H1 (cell line): Measurements from ENCODE around the gene PPP1R14C. TPM values are rescaled to one million over a fixed set of nuclear protein-coding genes. Genes with fewer than 3 reads are reported as not detected.

ENCODE experiments used
- CTCF ChIA-PET: fragments of 300-600 bp; sonication (Branson Sonifier 250); formaldehyde crosslinking; loops from one replicate; lab custom pipeline; 2021; ENCODE audit not compliant: partially characterized antibody; lab: Charles Lee
- POLR2A ChIA-PET: fragments of 300-600 bp; sonication (Branson Sonifier 250); formaldehyde crosslinking; loops from one replicate; lab custom pipeline; 2021; ENCODE audit warnings: inconsistent platforms; ENCODE audit not compliant: partially characterized antibody; lab: Charles Lee
- DNase-seq, 2 experiments: peaks; one replicate each; pipeline versions ENCODE4 v3.0.0 to v3.0.0-alpha.2; 2010 to 2022; ENCODE audit warnings: low spot score in 2 of 2, low read depth in 1 of 2, mixed read lengths in 1 of 2
- FAIRE-seq: peaks from 2 replicates; lab custom pipeline; 2011; peaks lifted over from hg19 to GRCh38; lab: Jason Lieb, UNC
- H2AFZ ChIP-seq: 2 replicates; pipeline ENCODE4 v1.8.1; 2012; ENCODE audit warnings: low read length, inconsistent platforms
- H2AK5ac ChIP-seq: 2 replicates; pipeline ENCODE4 v1.6.1; 2013; ENCODE audit warnings: low read depth, low read length
- H2BK120ac ChIP-seq: replicated peaks from 2 replicates; pipeline ENCODE3; 2013; ENCODE audit warnings: low read depth, low read length, inconsistent platforms
- H2BK12ac ChIP-seq: 2 replicates; pipeline ENCODE4 v1.6.1; 2013; ENCODE audit warnings: low read depth, low read length
- H2BK15ac ChIP-seq: 2 replicates; pipeline ENCODE4 v1.6.1; 2013; ENCODE audit warnings: low read length
- H2BK20ac ChIP-seq: 2 replicates; pipeline ENCODE4 v1.6.1; 2013; ENCODE audit warnings: low read length
- H2BK5ac ChIP-seq: 2 replicates; pipeline ENCODE4 v1.6.1; 2013; ENCODE audit warnings: low read depth, low read length
- H3K14ac ChIP-seq: 2 replicates; pipeline ENCODE4 v1.6.1; 2013; ENCODE audit warnings: inconsistent platforms; ENCODE audit not compliant: insufficient read length
- H3K18ac ChIP-seq: 2 replicates; pipeline ENCODE4 v1.6.1; 2013; ENCODE audit warnings: low read length; ENCODE audit errors: extremely low read depth
- H3K23ac ChIP-seq: 2 replicates; pipeline ENCODE4 v1.6.1; 2013; ENCODE audit warnings: inconsistent platforms; ENCODE audit not compliant: insufficient read length
- H3K23me2 ChIP-seq: 2 replicates; pipeline ENCODE4 v1.6.1; 2013; ENCODE audit warnings: low read depth, low read length
- H3K27ac ChIP-seq: 2 replicates; pipeline ENCODE4 v1.6.1; 2011; ENCODE audit warnings: low read depth, low read length, inconsistent platforms
- H3K27me3 ChIP-seq, 4 experiments: replicated peaks in 1 of 4; 1 replicate in 1 of 4; 2 replicates in 3 of 4; pipeline versions ENCODE4 v1.6.1 to v1.8.1; 2011 to 2013; ENCODE audit warnings: low read length in 3 of 4, mild to moderate bottlenecking in 3 of 4, inconsistent platforms in 2 of 4, mixed read lengths in 2 of 4, moderate library complexity in 1 of 4; ENCODE audit not compliant: control insufficient read depth in 3 of 4, insufficient read depth in 3 of 4; ENCODE audit errors: extremely low read depth in 1 of 4
- H3K36me3 ChIP-seq, 4 experiments: 2 replicates each; pipeline versions ENCODE4 v1.6.1 to v1.8.1; 2011 to 2013; ENCODE audit warnings: mild to moderate bottlenecking in 4 of 4, low read length in 3 of 4, moderate library complexity in 2 of 4, control low read depth in 1 of 4, inconsistent platforms in 1 of 4; ENCODE audit not compliant: insufficient read depth in 4 of 4, control insufficient read depth in 2 of 4
- H3K4ac ChIP-seq: replicated peaks from 2 replicates; pipeline ENCODE3; 2013; ENCODE audit warnings: low read length, low read depth, mixed read lengths, inconsistent platforms; ENCODE audit not compliant: insufficient read length
- H3K4me1 ChIP-seq, 4 experiments: replicated peaks in 1 of 4; 1 replicate in 1 of 4; 2 replicates in 3 of 4; pipeline versions ENCODE4 v1.6.1 to v1.8.1; 2011 to 2013; ENCODE audit warnings: low read length in 3 of 4, inconsistent platforms in 2 of 4, mixed read lengths in 1 of 4; ENCODE audit not compliant: insufficient read depth in 4 of 4, control insufficient read depth in 3 of 4
- H3K4me2 ChIP-seq, 2 experiments: 2 replicates each; pipeline versions ENCODE4 v1.6.1 to v1.8.1; 2011 to 2013; ENCODE audit warnings: low read depth in 2 of 2, low read length in 2 of 2, control low read depth in 1 of 2, inconsistent platforms in 1 of 2, mild to moderate bottlenecking in 1 of 2; ENCODE audit not compliant: insufficient read depth in 1 of 2
- H3K4me3 ChIP-seq, 4 experiments: fragments of 200-600, 300-600 bp in 1 of 4; sonication (generic), shearing (Covaris generic), sonication (Bioruptor Twin) in 1 of 4; 2 replicates each; pipeline versions ENCODE4 v1.5.1 to v1.8.1; 2011 to 2016; ENCODE audit warnings: low read length in 4 of 4, low read depth in 3 of 4, control low read depth in 2 of 4, inconsistent platforms in 2 of 4, mild to moderate bottlenecking in 2 of 4, mixed read lengths in 1 of 4, moderate library complexity in 1 of 4; ENCODE audit not compliant: insufficient read depth in 2 of 4; ENCODE audit errors: extremely low read depth in 1 of 4
- H3K56ac ChIP-seq: replicated peaks from 2 replicates; pipeline ENCODE3; 2013; ENCODE audit warnings: low read depth, mild to moderate bottlenecking, mixed read lengths, low read length, inconsistent platforms; ENCODE audit not compliant: insufficient read length
- H3K79me1 ChIP-seq: 2 replicates; pipeline ENCODE4 v1.6.1; 2013; ENCODE audit warnings: low read depth, low read length, control low read depth
- H3K79me2 ChIP-seq, 2 experiments: 2 replicates each; pipeline versions ENCODE4 v1.6.1 to v1.8.1; 2012 to 2013; ENCODE audit warnings: low read length in 2 of 2, mild to moderate bottlenecking in 2 of 2, inconsistent platforms in 1 of 2; ENCODE audit not compliant: insufficient read depth in 2 of 2, control insufficient read depth in 1 of 2
- H3K9ac ChIP-seq, 4 experiments: replicated peaks in 1 of 4; 1 replicate in 1 of 4; 2 replicates in 3 of 4; pipeline versions ENCODE4 v1.6.1 to v1.8.1; 2011 to 2013; ENCODE audit warnings: low read depth in 3 of 4, low read length in 3 of 4, control low read depth in 2 of 4, mild to moderate bottlenecking in 2 of 4, moderate library complexity in 2 of 4, inconsistent platforms in 1 of 4; ENCODE audit errors: extremely low read depth in 1 of 4
- H3K9me3 ChIP-seq, 2 experiments: 2 replicates each; pipeline versions ENCODE4 v1.6.1 to v1.8.1; 2012 to 2013; ENCODE audit warnings: mild to moderate bottlenecking in 2 of 2, moderate library complexity in 2 of 2, control low read depth in 1 of 2, inconsistent platforms in 1 of 2, low read depth in 1 of 2, low read length in 1 of 2, mixed read lengths in 1 of 2; ENCODE audit not compliant: insufficient read depth in 2 of 2
- H4K20me1 ChIP-seq, 2 experiments: replicated peaks in 1 of 2; 2 replicates each; pipeline versions ENCODE3 to v1.8.1; 2011 to 2013; ENCODE audit warnings: inconsistent platforms in 2 of 2, low read length in 2 of 2, mild to moderate bottlenecking in 1 of 2; ENCODE audit not compliant: insufficient read depth in 2 of 2, control insufficient read depth in 1 of 2
- H4K5ac ChIP-seq: 2 replicates; pipeline ENCODE4 v1.6.1; 2013; ENCODE audit warnings: low read length, low read depth, mixed read lengths, inconsistent platforms; ENCODE audit not compliant: insufficient read length
- H4K8ac ChIP-seq: 2 replicates; pipeline ENCODE4 v1.8.0; 2013; ENCODE audit warnings: mild to moderate bottlenecking, moderate library complexity, low read length, inconsistent platforms; ENCODE audit not compliant: insufficient read depth; ENCODE audit errors: extremely low read depth
- H4K91ac ChIP-seq: replicated peaks from 2 replicates; pipeline ENCODE3; 2013; ENCODE audit warnings: low read length, mixed read lengths, inconsistent platforms; ENCODE audit not compliant: insufficient read length
- ASH2L ChIP-seq: fragments of 200-600, 300-600 bp; sonication (generic); IDR thresholded peaks from one replicate; pipeline ENCODE4 v1.7.1; 2017; ENCODE audit warnings: low read length
- CHD2 ChIP-seq: IDR thresholded peaks from 2 replicates; pipeline ENCODE4 v1.6.1; 2012; ENCODE audit warnings: low read length, improper control_type of control experiment
- JUN ChIP-seq: IDR thresholded peaks from 2 replicates; pipeline ENCODE4 v1.6.1; 2011; ENCODE audit warnings: low read depth, mild to moderate bottlenecking, improper control_type of control experiment, low read length
- MAFK ChIP-seq: IDR thresholded peaks from 2 replicates; pipeline ENCODE4 v1.6.1; 2012; ENCODE audit warnings: low read depth, mild to moderate bottlenecking, improper control_type of control experiment, low read length
- SIRT6 ChIP-seq: IDR thresholded peaks from one replicate; pipeline ENCODE4 v1.7.1; 2012; ENCODE audit warnings: low read length, inconsistent platforms
- SP2 ChIP-seq: IDR thresholded peaks from 2 replicates; pipeline ENCODE4 v1.6.1; 2012; ENCODE audit warnings: mild to moderate bottlenecking, low read length, inconsistent platforms
- SRF ChIP-seq: IDR thresholded peaks from 2 replicates; pipeline ENCODE4 v1.6.1; 2011; ENCODE audit warnings: mild to moderate bottlenecking, low read depth, low read length, moderate library complexity
- WGBS, 2 experiments: shearing (Covaris generic) in 1 of 2; methylation state at CpG; one replicate each; pipeline versions ENCODE4 v1.1.6 to v1.1.7; 2013 to 2015; ENCODE audit warnings: low lambda C conversion rate in 2 of 2, mixed read lengths in 2 of 2, inconsistent platforms in 1 of 2, low coverage in 1 of 2, missing lambda C conversion rate in 1 of 2; ENCODE audit not compliant: insufficient replicate concordance in 2 of 2, insufficient coverage in 1 of 2, insufficient read length in 1 of 2; ENCODE audit errors: extremely low coverage in 1 of 2, missing lambda C conversion rate in 1 of 2; 5-methylcytosine and 5-hydroxymethylcytosine counted together
- polyA plus RNA-seq, 7 experiments: library from polyadenylated mRNA; depleted of rRNA in 3 of 7; stranded (reverse) in 5 of 7; unstranded in 2 of 7; fragments of >200 nt in 5 of 7; fragments of 200-250 nt in 2 of 7; gene quantifications; 1 replicate in 5 of 7; 2 replicates in 1 of 7; 4 replicates in 1 of 7; pipeline versions ENCODE4 v1.2.1 to v1.2.3, GENCODE V29; 2011 to 2013; ENCODE audit warnings: missing spikeins in 2 of 7, mixed read lengths in 2 of 7
- total RNA-seq: library from RNA; stranded (reverse); fragmentation: NEBNext Ultra II Directional; extraction: Animal tissue kit (Norgen Biotek cat#: 25700); gene quantifications from 2 replicates; pipeline ENCODE4 v1.2.1, GENCODE V29; 2021

PPP1R14C gene
- total and polyA plus RNA-seq, 2 of the 8 experiments (the other 6 are each of a cell fraction or from before 2014, with no cell fraction given), result 0.30 to 0.61 TPM

DNA sequence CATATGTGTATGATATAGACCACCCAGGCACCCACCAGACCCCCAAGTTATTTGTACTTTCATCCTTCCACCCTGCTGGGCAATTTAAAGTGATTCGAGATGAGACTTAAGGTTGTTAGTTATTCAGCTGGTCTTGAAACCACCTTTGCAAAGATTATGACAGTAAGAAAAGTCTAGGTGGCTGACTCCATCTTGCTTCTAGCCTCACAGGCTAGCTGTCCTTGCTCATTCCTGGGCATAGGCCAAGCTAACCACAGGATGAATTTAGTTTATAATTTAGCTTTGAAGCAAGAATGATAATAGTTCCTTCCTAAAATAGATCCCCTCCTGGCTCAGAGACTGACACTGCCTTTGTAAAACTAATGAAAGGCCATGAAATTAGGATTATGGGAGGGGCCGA, 154.0 kb downstream of the PPP1R14C start:
- Histone ChIP-seq H3K4me1 (no peaks in the 10 kb centered on the region), H3K56ac (no peak overlapping the region), H4K20me1 (no peaks in the 10 kb centered on the region), H2AK5ac (no peak overlapping the region), H3K9me3 (peaks cover 18 to 25% of the 10 kb centered on the region in 2 experiments), H3K18ac (no peak overlapping the region), H3K23me2 (no peaks in the 10 kb centered on the region), H2BK120ac (no peak overlapping the region), H3K79me1 (no peaks in the 10 kb centered on the region), H3K23ac (no peak overlapping the region), H3K36me3 (no peaks in the 10 kb centered on the region), H3K4ac (no peak overlapping the region), H2BK15ac (no peak overlapping the region), H3K14ac (no peak overlapping the region), H3K27ac (no peak overlapping the region), H2BK5ac (no peak overlapping the region), H3K79me2 (no peaks in the 10 kb centered on the region), H3K9ac (no peak overlapping the region), H3K27me3 (no peaks in the 10 kb centered on the region), H2BK20ac (no peak overlapping the region), H4K91ac (no peak overlapping the region), H2AFZ (no peak overlapping the region), H4K8ac (no peak overlapping the region), H3K4me3 (no peak overlapping the region), H4K5ac (no peak overlapping the region), H2BK12ac (no peak overlapping the region), H3K4me2 (no peak overlapping the region)
- FAIRE-seq (no peak), DNase-seq (no peak)
- CTCF ChIA-PET, result no interaction called here
- POLR2A ChIA-PET, result no interaction called here
- TF ChIP-seq SIRT6, result no peak
- no peak for TF ChIP-seq SP2
- no peak for TF ChIP-seq SRF
- no peak for TF ChIP-seq ASH2L
- no peak for TF ChIP-seq JUN
- no peak for TF ChIP-seq MAFK
- no peak for TF ChIP-seq CHD2
- WGBS, 2 experiments, result 94% methylated on average over 2 of the region's 2 CpGs; no CpG with 5 or more reads in 1 of the 2 experiments
